Adipose tissue (tissue), 3 donors: ENCODE results near the gene CBFA2T3. TPM values are rescaled to one million over a fixed set of nuclear protein-coding genes. Genes with fewer than 3 reads are reported as not detected.

ENCODE experiments used
- H3K27ac ChIP-seq: one replicate; pipeline ENCODE4 v1.5.1; 2013; ENCODE audit warnings: low read depth, low read length
- WGBS, 3 donors: extraction: QIAGEN DNeasy Blood & Tissue Kit; methylation state at CpG; one replicate each; pipeline ENCODE4 v1.1.7; 2013; 5-methylcytosine and 5-hydroxymethylcytosine counted together
- polyA plus RNA-seq, 3 donors: library from polyadenylated mRNA; stranded (reverse); fragments of 200-250 nt; gene quantifications; one replicate each; pipeline ENCODE4 v1.2.3, GENCODE V29; 2013
- donor health status: healthy with polysubstance abuse.
- donor health status: Bipolar disorder and iron deficiency.
- donor health status: healthy.

CBFA2T3 gene
- polyA plus RNA-seq, 3 donors, result 7.7 to 19.6 (median 10.7) TPM

- H3K27ac ChIP-seq, result no peak overlapping the region
- WGBS, 3 donors, result 91 to 96% (median 91%) methylated on average over 19 of the region's 19 CpGs
Measured at GRCh38 chr16:88851616-88852015, 125.4 kb downstream of the CBFA2T3 start.

GRCh38 chr16:88850531-88851199 lies 126.3 kb downstream of the CBFA2T3 start:
- H3K27ac ChIP-seq, result no peak overlapping the region
- 91 to 96% (median 95%) methylated on average over 33 of the region's 33 CpGs for WGBS, 3 donors

- H3K27ac ChIP-seq, result no peak overlapping the region
- WGBS, 3 donors, result 87 to 91% (median 89%) methylated on average over 19 to 21 of the region's 21 CpGs
Measured at GRCh38 chr16:88848557-88848956, 128.4 kb downstream of the CBFA2T3 start.

- WGBS, 3 donors, result 88 to 96% (median 95%) methylated on average over 18 of the region's 18 CpGs
- H3K27ac ChIP-seq, result no peak overlapping the region
Measured at GRCh38 chr16:88847654-88848053, 129.4 kb downstream of the CBFA2T3 start.

GRCh38 chr16:88846088-88846487 lies 130.9 kb downstream of the CBFA2T3 start:
- H3K27ac ChIP-seq, result no peak overlapping the region
- 90 to 98% (median 91%) methylated on average over 9 of the region's 9 CpGs for WGBS, 3 donors

- no peak overlapping the region for H3K27ac ChIP-seq
- 61 to 83% (median 81%) methylated on average over 11 of the region's 11 CpGs for WGBS, 3 donors
Measured at GRCh38 chr16:88844419-88845036, 132.5 kb downstream of the CBFA2T3 start.

DNA sequence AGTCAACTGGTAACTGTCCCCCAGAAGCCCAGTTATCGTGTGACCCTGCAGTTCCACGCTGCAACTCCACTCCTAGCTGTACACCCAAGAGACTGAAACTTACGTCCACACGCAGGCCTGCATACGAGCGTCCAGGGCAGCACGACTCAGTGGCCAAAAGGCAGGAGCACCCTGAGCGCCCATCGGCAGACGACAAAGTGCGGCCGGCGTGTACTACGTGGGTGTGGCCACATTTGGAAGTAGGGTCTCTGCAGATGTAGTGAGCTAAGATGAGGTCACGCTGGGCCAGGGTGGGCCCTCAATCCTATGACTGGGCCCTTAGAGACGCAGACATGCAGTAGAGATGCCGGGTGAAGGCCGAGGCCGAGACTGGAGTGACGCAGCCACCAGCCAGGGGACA lies 133.8 kb downstream of the CBFA2T3 start:
- WGBS, 3 donors, result 90 to 95% (median 93%) methylated on average over 20 of the region's 20 CpGs
- no peak overlapping the region for H3K27ac ChIP-seq

- no peak overlapping the region for H3K27ac ChIP-seq
- WGBS, 3 donors, result 93 to 96% (median 94%) methylated on average over 25 of the region's 25 CpGs
Measured at GRCh38 chr16:88842806-88843205, 134.2 kb downstream of the CBFA2T3 start.

GRCh38 chr16:88842308-88842756 lies 134.7 kb downstream of the CBFA2T3 start:
- no peak overlapping the region for H3K27ac ChIP-seq
- WGBS, 3 donors, result 76 to 94% (median 87%) methylated on average over 15 of the region's 15 CpGs

DNA sequence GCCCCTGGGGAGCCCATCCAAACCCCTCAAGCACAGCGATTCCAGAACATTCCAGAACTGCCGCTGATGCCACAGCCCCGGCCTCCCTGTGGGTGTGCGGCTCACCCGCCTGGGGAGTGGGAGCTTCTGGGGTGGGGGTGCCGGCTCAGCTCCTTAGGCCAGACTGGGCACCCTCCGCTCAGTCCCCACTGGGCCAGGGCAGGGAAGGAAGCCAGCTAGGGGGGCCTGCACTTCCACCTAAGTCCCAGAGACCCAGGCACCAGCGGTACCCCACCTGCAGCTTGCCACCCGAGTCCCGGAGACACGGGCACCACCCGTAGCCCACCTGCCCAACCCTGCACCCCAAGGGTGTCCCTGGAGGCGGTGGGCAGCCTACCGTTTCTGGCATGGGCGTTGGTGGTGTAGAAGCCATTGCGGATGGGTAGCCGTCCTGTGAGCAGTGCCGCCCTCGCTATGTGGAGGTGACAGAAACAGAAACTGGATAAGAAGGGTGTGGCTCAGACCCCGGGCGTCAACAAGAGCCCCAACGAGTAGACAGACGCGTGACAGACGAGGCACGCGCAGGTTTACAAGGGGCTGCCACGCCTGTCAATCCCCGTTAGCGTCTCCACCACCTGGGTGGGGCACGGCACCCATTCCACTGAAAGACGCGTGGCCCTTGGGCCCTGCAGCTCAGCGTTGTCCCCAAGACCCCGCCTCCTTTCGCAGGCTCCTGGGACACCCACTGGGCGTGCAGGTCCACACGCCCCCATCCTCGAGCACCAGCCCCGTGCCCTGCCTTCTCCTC lies 135.3 kb downstream of the CBFA2T3 start:
- WGBS, 3 donors, result 91 to 93% (median 93%) methylated on average over 38 to 40 of the region's 40 CpGs
- no peak overlapping the region for H3K27ac ChIP-seq

GRCh38 chr16:88840600-88841215 lies 136.3 kb downstream of the CBFA2T3 start:
- no peak overlapping the region for H3K27ac ChIP-seq
- whole genome bisulfite sequencing, 3 donors, result 70 to 90% (median 81%) methylated on average over 30 of the region's 30 CpGs

GRCh38 chr16:88839745-88840599 lies 137.0 kb downstream of the CBFA2T3 start:
- 68 to 97% (median 75%) methylated on average over 24 of the region's 24 CpGs for whole genome bisulfite sequencing, 3 donors
- H3K27ac ChIP-seq, result no peak overlapping the region

DNA sequence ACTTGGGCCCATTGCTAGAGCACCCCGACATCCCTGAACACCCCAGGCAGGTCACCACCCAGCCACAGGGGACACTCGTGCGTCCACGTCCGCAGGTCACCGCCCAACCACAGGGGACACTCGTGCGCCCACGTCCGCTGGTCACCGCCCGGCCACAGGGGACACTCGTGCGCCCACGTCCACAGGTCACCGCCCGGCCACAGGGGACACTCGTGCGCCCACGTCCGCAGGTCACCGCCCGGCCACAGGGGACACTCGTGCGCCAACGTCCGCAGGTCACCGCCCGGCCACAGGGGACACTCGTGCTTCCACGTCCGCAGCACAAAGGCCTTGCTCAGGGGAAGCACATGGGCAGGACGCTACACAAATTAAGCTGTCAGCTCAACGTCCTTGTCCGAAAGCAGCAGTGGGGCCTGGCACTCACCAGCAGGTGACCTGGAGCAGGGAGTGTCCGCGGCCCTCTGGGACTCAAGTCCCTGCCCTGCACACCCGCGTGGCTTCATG lies 137.9 kb downstream of the CBFA2T3 start:
- no peak overlapping the region for H3K27ac ChIP-seq
- WGBS, 3 donors, result 88 to 95% (median 90%) methylated on average over 39 of the region's 39 CpGs

GRCh38 chr16:88838566-88838965 lies 138.4 kb downstream of the CBFA2T3 start:
- 83 to 92% (median 86%) methylated on average over 19 of the region's 19 CpGs for WGBS, 3 donors
- no peak overlapping the region for H3K27ac ChIP-seq

DNA sequence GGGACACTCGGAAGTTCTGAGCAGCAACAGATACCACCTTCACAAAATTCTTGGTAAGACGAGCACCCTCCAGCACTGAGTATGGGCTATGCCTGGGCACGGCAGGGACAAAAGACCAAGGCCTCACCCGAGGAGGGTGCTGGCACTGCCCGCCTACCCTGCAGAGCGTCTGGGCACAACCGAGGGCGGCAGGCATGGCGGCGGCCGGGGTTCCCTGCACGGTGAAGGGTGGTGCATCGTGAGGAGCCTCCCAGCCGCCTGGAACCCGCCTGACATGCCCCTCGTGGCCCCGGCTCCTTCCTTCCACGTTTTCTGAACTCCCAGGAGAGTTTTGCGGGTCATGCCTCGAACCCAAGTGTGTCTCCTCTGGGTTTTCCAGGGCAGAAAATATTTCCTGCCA lies 139.2 kb downstream of the CBFA2T3 start:
- no peak overlapping the region for H3K27ac ChIP-seq
- 89 to 92% (median 89%) methylated on average over 19 to 20 of the region's 20 CpGs for WGBS, 3 donors

GRCh38 chr16:88836791-88837190 lies 140.2 kb downstream of the CBFA2T3 start:
- 89 to 93% (median 92%) methylated on average over 17 of the region's 17 CpGs for WGBS, 3 donors
- no peak overlapping the region for H3K27ac ChIP-seq

DNA sequence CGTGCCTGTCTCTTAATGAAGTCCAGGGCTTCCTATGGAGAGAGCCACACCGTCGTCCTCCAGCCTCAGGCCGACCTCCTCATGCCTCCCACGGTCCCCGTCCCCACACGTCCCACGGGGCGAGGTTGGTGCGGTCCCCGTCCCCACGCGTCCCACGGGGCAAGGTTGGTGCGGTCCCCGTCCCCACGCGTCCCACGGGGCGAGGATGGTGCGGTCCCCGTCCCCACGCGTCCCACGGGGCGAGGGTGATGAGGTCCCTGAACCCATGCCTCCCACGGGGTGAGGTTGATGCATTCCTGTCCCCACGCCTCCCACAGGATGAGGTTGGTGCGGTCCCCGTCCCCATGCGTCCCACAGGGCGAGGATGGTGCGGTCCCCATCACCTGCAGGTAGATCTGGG lies 141.2 kb downstream of the CBFA2T3 start:
- 92 to 95% (median 94%) methylated on average over 33 of the region's 33 CpGs for WGBS, 3 donors
- no peak overlapping the region for H3K27ac ChIP-seq

GRCh38 chr16:88835383-88835782 lies 141.6 kb downstream of the CBFA2T3 start:
- H3K27ac ChIP-seq, result no peak overlapping the region

More at GRCh38 chr16:88835383-88835782, 141.6 kb downstream of the CBFA2T3 start:
- WGBS, 3 donors, result 72 to 82% (median 80%) methylated on average over 11 of the region's 11 CpGs
